Astrocyte of the cerebellum (primary cell): Measurements from ENCODE around the gene SCAI.
"Not testable (repeated sequence)": the region's sequence is repeated elsewhere in the genome, so short reads cannot be mapped to it uniquely, and the experiment has no call there.

Source experiments
- DNase-seq: peaks from one replicate; pipeline ENCODE4 v3.0.0-alpha.2; 2011; ENCODE audit warnings: low read depth
- H3K4me3 ChIP-seq: 2 replicates; pipeline ENCODE4 v1.5.1; 2011; ENCODE audit warnings: mild to moderate bottlenecking, low read depth, low read length, moderate library complexity
- CTCF ChIP-seq: IDR thresholded peaks from 2 replicates; pipeline ENCODE4 v1.5.1; 2012; ENCODE audit warnings: low read length, low read depth, moderate library complexity, mild to moderate bottlenecking; ENCODE audit errors: missing control alignments
- in situ Hi-C: cut with HindIII; loops from 2 replicates; pipeline ENCODE4 v1.10.0; 2017; ENCODE audit warnings: low sequenced_read_pairs

Gene SCAI

GRCh38 chr9:124939944-124940343 is 203.4 kb downstream of the SCAI start:
- TF ChIP-seq CTCF: no peak

GRCh38 chr9:124934290-124934689 is 209.0 kb downstream of the SCAI start:
- DNase-seq: no peak
- TF ChIP-seq CTCF: no peak
- H3K4me3 ChIP-seq: no peak overlapping the region
- in situ Hi-C loops: no loop called here

More at GRCh38 chr9:124939944-124940343, 203.4 kb downstream of the SCAI start:
- in situ Hi-C loops: no loop called here
- no peak for DNase-seq
- peak overlapping the region; percentile 94 for H3K4me3 ChIP-seq

- DNase-seq: no peak
- TF ChIP-seq CTCF: no peak
- in situ Hi-C loops: no loop called here
- H3K4me3 ChIP-seq: no peak overlapping the region
Observed at GRCh38 chr9:124932333-124932732, 211.0 kb downstream of the SCAI start.

GRCh38 chr9:124929464-124929863 is 213.9 kb downstream of the SCAI start:
- no peak overlapping the region for H3K4me3 ChIP-seq
- in situ Hi-C loops: no loop called here
- DNase-seq: no peak
- no peak for TF ChIP-seq CTCF

GRCh38 chr9:124928116-124928515 is 215.2 kb downstream of the SCAI start:
- no peak for DNase-seq
- in situ Hi-C loops: no loop called here
- H3K4me3 ChIP-seq: no peak overlapping the region
- TF ChIP-seq CTCF: no peak

- in situ Hi-C loops, H3K4me3 ChIP-seq, DNase-seq: not testable (repeated sequence)
Observed at GRCh38 chr9:124920394-124920793, 222.9 kb downstream of the SCAI start.

- DNase-seq: no peak
- no peak overlapping the region for H3K4me3 ChIP-seq
- in situ Hi-C loops: no loop called here
- TF ChIP-seq CTCF: no peak
Observed at GRCh38 chr9:124914753-124915405, 228.4 kb downstream of the SCAI start.
